GM21717 (cell line): Measurements from ENCODE around the gene LDHAL6B.

Experiments used
- ATAC-seq: cut with Tn5 transposase; IDR thresholded peaks from one replicate; pipeline ENCODE4 v1.9.1; 2021; ENCODE audit warnings: mild to moderate bottlenecking, moderate library complexity; ENCODE audit not compliant: unreplicated experiment

Gene LDHAL6B

GRCh38 chr15:59216911-59217310 is 10.3 kb downstream of the LDHAL6B start:
- no peak for ATAC-seq

GRCh38 chr15:59217876-59218498 is 11.3 kb downstream of the LDHAL6B start:
- no peak for ATAC-seq

- no peak for ATAC-seq
Observed at GRCh38 chr15:59218710-59219109, 12.1 kb downstream of the LDHAL6B start.

GRCh38 chr15:59221511-59222505 is 15.2 kb downstream of the LDHAL6B start:
- ATAC-seq = no peak

- ATAC-seq = no peak
Observed at GRCh38 chr15:59222906-59223550, 16.4 kb downstream of the LDHAL6B start.

- ATAC-seq = no peak
Observed at GRCh38 chr15:59223736-59224135, 17.1 kb downstream of the LDHAL6B start.

- ATAC-seq = no peak
Observed at GRCh38 chr15:59224474-59224873, 17.8 kb downstream of the LDHAL6B start.

GRCh38 chr15:59227021-59227420 is 20.4 kb downstream of the LDHAL6B start:
- ATAC-seq = no peak

GRCh38 chr15:59229015-59229414 is 22.4 kb downstream of the LDHAL6B start:
- ATAC-seq = no peak

- no peak for ATAC-seq
Observed at GRCh38 chr15:59229453-59229852, 22.8 kb downstream of the LDHAL6B start.

- ATAC-seq = no peak
Observed at GRCh38 chr15:59230531-59231055, 23.9 kb downstream of the LDHAL6B start.

- ATAC-seq = no peak
Observed at GRCh38 chr15:59232476-59232875, 25.8 kb downstream of the LDHAL6B start.

GRCh38 chr15:59236394-59236793 is 29.8 kb downstream of the LDHAL6B start:
- no peak for ATAC-seq

- ATAC-seq = no peak
Observed at GRCh38 chr15:59237119-59237855, 30.6 kb downstream of the LDHAL6B start.

- ATAC-seq = no peak
Observed at GRCh38 chr15:59237924-59238331, 31.3 kb downstream of the LDHAL6B start.

GRCh38 chr15:59240036-59240435 is 33.4 kb downstream of the LDHAL6B start:
- no peak for ATAC-seq

- ATAC-seq = no peak
Observed at GRCh38 chr15:59242649-59243048, 36.0 kb downstream of the LDHAL6B start.

- ATAC-seq = no peak
Observed at GRCh38 chr15:59243622-59244021, 37.0 kb downstream of the LDHAL6B start.

GRCh38 chr15:59244337-59244736 is 37.7 kb downstream of the LDHAL6B start:
- ATAC-seq = peak; percentile 50

- ATAC-seq = no peak
Observed at GRCh38 chr15:59245559-59245958, 38.9 kb downstream of the LDHAL6B start.

- ATAC-seq = no peak
Observed at GRCh38 chr15:59247364-59247763, 40.7 kb downstream of the LDHAL6B start.
